A549 (cell line): ENCODE results near the gene WFIKKN1. TPM values are rescaled to one million over a fixed set of nuclear protein-coding genes. Genes with fewer than 3 reads are reported as not detected.

Experiments used
- ATAC-seq, 2 experiments: fragments of 200-7000 bp in 1 of 2; fragments of >200 bp in 1 of 2; cut with Nextera tagmentation in 1 of 2; cut with Tn5 transposase in 1 of 2; 3 replicates each; pipeline versions ENCODE4 v1.8.0 to v1.9.1; 2018 to 2020; ENCODE audit warnings: mild to moderate bottlenecking in 1 of 2, moderate library complexity in 1 of 2
- CTCF ChIA-PET: fragments of 300-600 bp; sonication (Branson Sonifier 250); formaldehyde crosslinking; extraction: SDS; loops from one replicate; lab custom pipeline; 2021; ENCODE audit warnings: antibody characterized with exemption, inconsistent platforms; lab: Yijun Ruan, JAX
- POLR2A ChIA-PET: fragments of 350-600 bp; formaldehyde crosslinking; extraction: SDS; loops from one replicate; lab custom pipeline; 2021; ENCODE audit warnings: antibody characterized with exemption, inconsistent platforms; lab: Yijun Ruan, JAX
- DNase-seq, 2 experiments: peaks; one replicate each; pipeline versions ENCODE4 v3.0.0 to v3.0.0-alpha.2; 2011 to 2016; ENCODE audit warnings: low read depth in 1 of 2, low spot score in 1 of 2
- FAIRE-seq: peaks from 2 replicates; lab custom pipeline; 2011; peaks lifted over from hg19 to GRCh38; lab: Jason Lieb, UNC
- H3K27ac ChIP-seq, 2 experiments: fragments of >200 bp; sonication (Bioruptor Twin); formaldehyde crosslinking; 3 replicates each; pipeline ENCODE4 v1.5.1; 2016 to 2017
- H3K4me1 ChIP-seq: fragments of >200 bp; sonication (Bioruptor Twin); formaldehyde crosslinking; 3 replicates; pipeline ENCODE4 v1.6.1; 2016
- H3K4me2 ChIP-seq: fragments of >200 bp; sonication (Bioruptor Twin); formaldehyde crosslinking; 3 replicates; pipeline ENCODE4 v1.6.1; 2016
- H3K4me3 ChIP-seq: fragments of >200 bp; sonication (Bioruptor Twin); formaldehyde crosslinking; 3 replicates; pipeline ENCODE4 v1.5.1; 2016
- H3K9me3 ChIP-seq: fragments of >200 bp; sonication (Bioruptor Twin); formaldehyde crosslinking; 3 replicates; pipeline ENCODE4 v1.6.1; 2016
- BHLHE40 ChIP-seq: IDR thresholded peaks from 2 replicates; pipeline ENCODE4 v1.6.1; 2012; ENCODE audit warnings: low read depth, low read length, inconsistent platforms
- EHF ChIP-seq: fragments of 250-450 bp; sonication (Bioruptor Pico); IDR thresholded peaks from 2 replicates; pipeline ENCODE4 v1.5.0; 2020; ENCODE audit warnings: mild to moderate bottlenecking
- FOSB ChIP-seq: fragments of 250-450 bp; sonication (Bioruptor Pico); IDR thresholded peaks from 2 replicates; pipeline ENCODE4 v1.5.0; 2020; ENCODE audit warnings: mild to moderate bottlenecking, moderate library complexity
- FOXS1 ChIP-seq: fragments of 250-450 bp; sonication (Bioruptor Pico); IDR thresholded peaks from 2 replicates; pipeline ENCODE4 v1.5.0; 2020; ENCODE audit warnings: mild to moderate bottlenecking, moderate library complexity
- HOXA7 ChIP-seq: fragments of 250-450 bp; sonication (Bioruptor Pico); IDR thresholded peaks from 2 replicates; pipeline ENCODE4 v1.5.0; 2020; ENCODE audit warnings: mild to moderate bottlenecking, moderate library complexity
- HOXB13 ChIP-seq: fragments of 250-450 bp; sonication (Bioruptor Pico); IDR thresholded peaks from 2 replicates; pipeline ENCODE4 v1.5.0; 2020; ENCODE audit warnings: low read depth, mild to moderate bottlenecking, moderate library complexity
- JUNB ChIP-seq: fragments of >200 bp; sonication (Bioruptor Twin); formaldehyde crosslinking; IDR thresholded peaks from 2 replicates; pipeline ENCODE4 v1.6.1; 2016
- KDM1A ChIP-seq: fragments of 200-600 bp; sonication (generic); IDR thresholded peaks from 2 replicates; pipeline ENCODE4 v1.6.1; 2016; ENCODE audit warnings: low read depth, mild to moderate bottlenecking
- MAZ ChIP-seq: fragments of 150-350 bp; IDR thresholded peaks from 2 replicates; pipeline ENCODE4 v1.6.1; 2014; ENCODE audit warnings: antibody characterized with exemption, low read depth, low read length, borderline replicate concordance
- NFE2L2 ChIP-seq: fragments of 150-350 bp; conservative IDR thresholded peaks from 2 replicates; pipeline ENCODE4 v1.6.1; 2014; ENCODE audit warnings: low read length
- NPAS2 ChIP-seq: fragments of 250-450 bp; sonication (Bioruptor Pico); IDR thresholded peaks from 2 replicates; pipeline ENCODE4 v1.8.0; 2022; ENCODE audit warnings: mild to moderate bottlenecking, moderate library complexity, borderline replicate concordance
- NR3C1 ChIP-seq: fragments of >200 bp; sonication (Bioruptor Twin); formaldehyde crosslinking; IDR thresholded peaks from 3 replicates; pipeline ENCODE4 v1.6.1; 2017
- POLR2A ChIP-seq: IDR thresholded peaks from 2 replicates; pipeline ENCODE4 v1.6.1; 2012; ENCODE audit warnings: mild to moderate bottlenecking, low read length
- RARB ChIP-seq: fragments of 250-450 bp; sonication (Bioruptor Pico); IDR thresholded peaks from 2 replicates; pipeline ENCODE4 v1.8.0; 2021; ENCODE audit warnings: mild to moderate bottlenecking, moderate library complexity
- TFCP2L1 ChIP-seq: fragments of 250-450 bp; sonication (Bioruptor Pico); IDR thresholded peaks from 2 replicates; pipeline ENCODE4 v1.5.0; 2021; ENCODE audit warnings: mild to moderate bottlenecking
- ZFP36 ChIP-seq: fragments of 450-650 bp; IDR thresholded peaks from 2 replicates; pipeline ENCODE4 v1.6.1; 2014; ENCODE audit warnings: borderline replicate concordance; ENCODE audit not compliant: partially characterized antibody
- ZNF302 ChIP-seq: fragments of 250-450 bp; sonication (Bioruptor Pico); IDR thresholded peaks from 2 replicates; pipeline ENCODE4 v1.9.0; 2021; ENCODE audit warnings: inconsistent platforms, mild to moderate bottlenecking, moderate library complexity
- WGBS: methylation state at CpG from one replicate; pipeline ENCODE4 v1.1.6; 2017; ENCODE audit errors: missing lambda C conversion rate; 5-methylcytosine and 5-hydroxymethylcytosine counted together
- polyA plus RNA-seq, 4 experiments: library from polyadenylated mRNA; depleted of rRNA in 3 of 4; stranded (reverse); fragments of >200 nt; fragmentation: RNase III in 1 of 4; extraction: RNeasy Plus Mini Kit Qiagen cat#74134 plus additional on column Dnase treatment in 1 of 4; gene quantifications; 2 replicates in 3 of 4; 3 replicates in 1 of 4; pipeline ENCODE4 v1.2.3, GENCODE V29; 2011 to 2017
- TF ChIP-seq, protein P1 (sequence below): fragments of >200 bp; sonication (Bioruptor Twin); formaldehyde crosslinking; IDR thresholded peaks from 2 replicates; pipeline ENCODE4 v1.6.1; 2016
- TF ChIP-seq, protein P2 (sequence below): fragments of 250-450 bp; sonication (Bioruptor Pico); IDR thresholded peaks from 2 replicates; pipeline ENCODE4 v1.5.0; 2020; ENCODE audit warnings: low read depth, mild to moderate bottlenecking, moderate library complexity
- TF ChIP-seq, protein P3 (sequence below): fragments of >200 bp; sonication (Bioruptor Twin); formaldehyde crosslinking; IDR thresholded peaks from 3 replicates; pipeline ENCODE4 v1.5.1; 2016

The WFIKKN1 gene
- polyA plus RNA-seq, 2 of the 4 experiments (the other 2 are of a cell fraction) = 0.05 to 0.23 TPM

DNA sequence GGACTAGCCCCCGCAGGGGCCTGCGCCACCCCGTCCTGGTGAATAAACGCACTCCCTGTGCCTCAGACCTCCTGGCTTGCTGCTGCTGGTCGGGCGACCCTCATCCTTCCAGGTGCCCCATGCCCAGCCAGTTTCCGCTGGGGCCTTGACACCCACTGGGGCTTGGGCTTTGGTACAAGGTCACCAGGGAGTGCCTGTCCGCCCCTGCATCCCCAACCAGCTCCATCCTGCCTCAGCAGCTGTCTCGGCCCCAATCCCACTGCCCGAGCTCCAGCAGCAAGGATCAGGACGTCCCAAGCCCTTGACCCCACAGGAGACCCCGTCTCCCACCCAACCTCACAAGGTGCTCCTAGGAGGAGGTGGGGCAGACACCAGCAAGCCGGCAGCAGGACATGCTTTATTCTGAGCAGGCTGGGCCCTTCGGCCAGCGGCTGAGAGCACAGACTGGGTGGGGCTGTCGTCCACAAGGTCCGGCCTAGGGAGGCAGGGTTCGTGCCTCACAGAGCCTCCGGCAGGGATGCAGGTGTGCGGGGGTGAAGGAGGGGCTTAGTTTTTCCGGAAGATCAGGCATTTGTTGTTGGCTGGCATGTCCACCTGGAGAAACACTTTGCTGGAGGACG lies 3.4 kb downstream of the WFIKKN1 start:
- TF ChIP-seq MAZ (no peak), NPAS2 (CRISPR knock-in tag) (no peak), RARB (CRISPR knock-in tag) (no peak), ZNF302 (CRISPR knock-in tag) (no peak), BHLHE40 (no peak), NFE2L2 (no peak), ZFP36 (no peak), TFCP2L1 (CRISPR knock-in tag) (no peak), FOSB (CRISPR knock-in tag) (no peak), FOXS1 (no peak), NR3C1 (no peak), EHF (CRISPR knock-in tag) (no peak)
- TF ChIP-seq, protein P1, sequence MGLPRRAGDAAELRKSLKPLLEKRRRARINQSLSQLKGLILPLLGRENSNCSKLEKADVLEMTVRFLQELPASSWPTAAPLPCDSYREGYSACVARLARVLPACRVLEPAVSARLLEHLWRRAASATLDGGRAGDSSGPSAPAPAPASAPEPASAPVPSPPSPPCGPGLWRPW = no peak
- TF ChIP-seq, protein P2, sequence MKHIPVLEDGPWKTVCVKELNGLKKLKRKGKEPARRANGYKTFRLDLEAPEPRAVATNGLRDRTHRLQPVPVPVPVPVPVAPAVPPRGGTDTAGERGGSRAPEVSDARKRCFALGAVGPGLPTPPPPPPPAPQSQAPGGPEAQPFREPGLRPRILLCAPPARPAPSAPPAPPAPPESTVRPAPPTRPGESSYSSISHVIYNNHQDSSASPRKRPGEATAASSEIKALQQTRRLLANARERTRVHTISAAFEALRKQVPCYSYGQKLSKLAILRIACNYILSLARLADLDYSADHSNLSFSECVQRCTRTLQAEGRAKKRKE = no peak
- DNase-seq (no peak), ATAC-seq (no peak), FAIRE-seq (no peak)
- Histone ChIP-seq H3K27ac (no peak overlapping the region), H3K9me3 (no peaks in the 10 kb centered on the region), H3K4me2 (no peak overlapping the region; the same call in 2 of the 3 replicates), H3K4me3 (no peak overlapping the region), H3K4me1 (peaks cover 35% of the 10 kb centered on the region)
- CTCF ChIA-PET = interaction anchor here (0.9 to 1.8 kb wide), 3 partner anchors 12 to 185 kb away, joined by 3 to 4 read pairs (median 3); no protein-coding TSS in a partner anchor
- POLR2A ChIA-PET = no interaction called here
- WGBS = 95% methylated on average over 16 of the region's 22 CpGs

DNA sequence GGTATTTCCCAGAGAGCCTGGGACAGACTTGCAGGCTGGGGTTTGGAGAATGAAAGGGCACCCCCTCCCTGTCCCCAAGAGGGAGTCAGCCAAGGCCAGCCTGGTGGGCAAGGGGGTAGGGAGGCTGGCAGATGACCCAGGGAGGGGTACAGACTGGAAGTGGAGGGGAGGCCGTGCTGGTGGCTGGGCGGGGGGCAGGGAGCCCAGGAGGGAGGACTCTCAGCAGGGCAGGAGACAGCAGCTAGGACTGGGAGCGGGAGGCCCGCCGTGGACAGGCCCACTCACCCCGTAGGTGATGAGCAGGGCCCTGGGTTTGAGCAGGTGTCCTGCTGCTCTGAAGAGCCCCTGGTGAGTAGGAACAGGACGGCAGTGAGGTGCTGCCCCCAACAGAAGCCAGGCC lies 4.2 kb downstream of the WFIKKN1 start:
- Histone ChIP-seq H3K9me3 (no peaks in the 10 kb centered on the region), H3K27ac (peak overlapping the region in 1 of 2 experiments; percentile 91; a peak in 3 of 6 replicates), H3K4me1 (peaks cover 30% of the 10 kb centered on the region), H3K4me3 (peak overlapping the region; percentile 78), H3K4me2 (peak overlapping the region; percentile 78)
- WGBS = 83% methylated on average over 6 of the region's 7 CpGs
- FAIRE-seq = no peak
- DNase-seq = no peak
- ChIA-PET POLR2A (no interaction called here), CTCF (interaction anchor here (1.0 to 1.8 kb wide), 2 partner anchors 13 to 41 kb away, joined by 4 read pairs; no protein-coding TSS in a partner anchor)
- TF ChIP-seq JUNB (no peak), HOXB13 (CRISPR knock-in tag) (no peak), RARB (CRISPR knock-in tag) (no peak), NFE2L2 (no peak), KDM1A (no peak), HOXA7 (CRISPR knock-in tag) (no peak), POLR2A (no peak)
- TF ChIP-seq, protein P1 = no peak
- TF ChIP-seq, protein P3, sequence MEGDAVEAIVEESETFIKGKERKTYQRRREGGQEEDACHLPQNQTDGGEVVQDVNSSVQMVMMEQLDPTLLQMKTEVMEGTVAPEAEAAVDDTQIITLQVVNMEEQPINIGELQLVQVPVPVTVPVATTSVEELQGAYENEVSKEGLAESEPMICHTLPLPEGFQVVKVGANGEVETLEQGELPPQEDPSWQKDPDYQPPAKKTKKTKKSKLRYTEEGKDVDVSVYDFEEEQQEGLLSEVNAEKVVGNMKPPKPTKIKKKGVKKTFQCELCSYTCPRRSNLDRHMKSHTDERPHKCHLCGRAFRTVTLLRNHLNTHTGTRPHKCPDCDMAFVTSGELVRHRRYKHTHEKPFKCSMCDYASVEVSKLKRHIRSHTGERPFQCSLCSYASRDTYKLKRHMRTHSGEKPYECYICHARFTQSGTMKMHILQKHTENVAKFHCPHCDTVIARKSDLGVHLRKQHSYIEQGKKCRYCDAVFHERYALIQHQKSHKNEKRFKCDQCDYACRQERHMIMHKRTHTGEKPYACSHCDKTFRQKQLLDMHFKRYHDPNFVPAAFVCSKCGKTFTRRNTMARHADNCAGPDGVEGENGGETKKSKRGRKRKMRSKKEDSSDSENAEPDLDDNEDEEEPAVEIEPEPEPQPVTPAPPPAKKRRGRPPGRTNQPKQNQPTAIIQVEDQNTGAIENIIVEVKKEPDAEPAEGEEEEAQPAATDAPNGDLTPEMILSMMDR = no peak
- no peak for ATAC-seq
